ENCODE measurements around the gene RDH5. TPM values are rescaled to one million over a fixed set of nuclear protein-coding genes. Genes with fewer than 3 reads are reported as not detected.

Gene RDH5
- total and polyA plus RNA-seq, 2 donors from 2014 or later: 11.1 to 30.2 TPM

DNA sequence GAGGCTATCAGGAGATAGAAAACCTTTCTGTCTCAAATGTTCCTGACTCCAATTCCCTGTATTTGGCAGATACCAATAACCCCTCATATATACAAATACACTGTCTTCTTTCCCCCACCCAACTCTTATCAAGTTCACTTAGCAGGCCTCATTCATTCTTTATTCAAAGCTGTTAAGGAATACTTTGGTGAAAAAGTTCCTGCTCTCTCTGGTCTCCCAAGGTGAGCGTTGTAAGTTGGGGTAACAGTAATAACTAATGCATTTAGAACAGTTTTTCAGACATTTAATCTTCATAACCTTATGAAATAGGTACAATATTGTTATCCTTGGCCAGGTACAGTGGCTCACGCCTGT lies 18.8 kb downstream of the RDH5 start:
- DNase-seq (no peak), FAIRE-seq (no peak)
- H3K4me3 ChIP-seq (ENCODE audit: low read length in 3 of 3): peak overlapping the region; percentile 85 to 91 (median 86)
- TF ChIP-seq, protein P1, sequence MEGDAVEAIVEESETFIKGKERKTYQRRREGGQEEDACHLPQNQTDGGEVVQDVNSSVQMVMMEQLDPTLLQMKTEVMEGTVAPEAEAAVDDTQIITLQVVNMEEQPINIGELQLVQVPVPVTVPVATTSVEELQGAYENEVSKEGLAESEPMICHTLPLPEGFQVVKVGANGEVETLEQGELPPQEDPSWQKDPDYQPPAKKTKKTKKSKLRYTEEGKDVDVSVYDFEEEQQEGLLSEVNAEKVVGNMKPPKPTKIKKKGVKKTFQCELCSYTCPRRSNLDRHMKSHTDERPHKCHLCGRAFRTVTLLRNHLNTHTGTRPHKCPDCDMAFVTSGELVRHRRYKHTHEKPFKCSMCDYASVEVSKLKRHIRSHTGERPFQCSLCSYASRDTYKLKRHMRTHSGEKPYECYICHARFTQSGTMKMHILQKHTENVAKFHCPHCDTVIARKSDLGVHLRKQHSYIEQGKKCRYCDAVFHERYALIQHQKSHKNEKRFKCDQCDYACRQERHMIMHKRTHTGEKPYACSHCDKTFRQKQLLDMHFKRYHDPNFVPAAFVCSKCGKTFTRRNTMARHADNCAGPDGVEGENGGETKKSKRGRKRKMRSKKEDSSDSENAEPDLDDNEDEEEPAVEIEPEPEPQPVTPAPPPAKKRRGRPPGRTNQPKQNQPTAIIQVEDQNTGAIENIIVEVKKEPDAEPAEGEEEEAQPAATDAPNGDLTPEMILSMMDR (IDR thresholded peaks at IDR 0.05; ENCODE audit: borderline replicate concordance, extremely low read depth, insufficient read depth): no peak
- no peaks in the 10 kb centered on the region for H3K9me3 ChIP-seq (ENCODE audit: control insufficient read depth in 2 of 3, insufficient read depth in 1 of 3, low read length in 3 of 3)
- intact Hi-C loops (cut with DNase I): no loop called here
- no peaks in the 10 kb centered on the region for H3K36me3 ChIP-seq (ENCODE audit: control insufficient read depth in 2 of 3, insufficient read depth in 3 of 3, low read length in 3 of 3)
- H3K4me1 ChIP-seq (ENCODE audit: control insufficient read depth in 2 of 3, insufficient read depth in 2 of 3, low read depth in 1 of 3, low read length in 3 of 3): peaks cover 2 to 14% (median 9%) of the 10 kb centered on the region in 3 donors
- no peak overlapping the region for H3K9ac ChIP-seq (ENCODE audit: low read length in 3 of 3)
- H3K27ac ChIP-seq (ENCODE audit: low read depth in 2 of 2, low read length in 2 of 2): no peak overlapping the region
- H3K27me3 ChIP-seq (ENCODE audit: control insufficient read depth, insufficient read depth, low read length): no peaks in the 10 kb centered on the region

DNA sequence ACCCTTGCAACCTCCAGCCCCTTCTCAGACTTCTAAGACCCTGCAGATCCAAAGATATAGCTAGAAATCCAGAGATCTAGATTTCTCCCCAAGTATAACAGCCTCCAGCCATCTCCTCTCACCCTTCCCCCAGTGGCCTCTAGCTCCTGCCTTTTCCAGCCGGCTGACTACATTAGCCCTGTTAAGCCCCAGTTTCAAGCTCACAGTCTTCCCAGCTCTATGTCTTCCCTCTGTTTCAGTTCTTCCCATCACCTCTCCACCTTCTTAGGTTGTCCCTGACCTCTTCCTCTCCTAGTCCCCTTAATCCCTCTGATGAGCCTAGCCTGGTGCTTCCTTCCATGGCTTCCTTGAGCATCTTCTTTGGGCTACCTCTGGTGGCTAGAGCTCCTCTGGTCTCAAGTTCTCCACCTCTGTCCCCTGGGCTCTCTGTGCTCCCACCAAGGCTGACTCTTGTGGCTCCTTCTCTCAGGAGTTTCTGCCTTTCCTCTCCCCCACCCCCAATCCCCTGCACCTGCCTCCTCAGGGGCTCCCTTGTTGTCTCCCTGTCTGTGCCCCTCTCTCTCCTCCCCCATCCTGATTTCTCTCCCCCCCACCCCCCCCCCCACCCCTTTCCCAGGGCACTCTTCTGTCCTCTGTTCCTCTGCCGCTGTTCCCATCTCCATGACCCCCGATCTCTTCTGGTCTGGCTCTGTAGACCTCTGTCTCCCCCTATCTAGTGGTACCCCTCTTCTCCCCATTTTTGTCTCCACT lies 21.9 kb downstream of the RDH5 start:
- intact Hi-C loops (cut with DNase I): loop anchor here (10.0 kb wide), 1 partner anchor 53 kb away; no protein-coding TSS in a partner anchor
- Histone ChIP-seq H3K27ac (ENCODE audit: low read depth in 2 of 2, low read length in 2 of 2) (no peak overlapping the region), H3K4me1 (ENCODE audit: control insufficient read depth in 2 of 3, insufficient read depth in 2 of 3, low read depth in 1 of 3, low read length in 3 of 3) (peaks cover 2 to 22% (median 13%) of the 10 kb centered on the region in 3 donors), H3K9me3 (ENCODE audit: control insufficient read depth in 2 of 3, insufficient read depth in 1 of 3, low read length in 3 of 3) (no peaks in the 10 kb centered on the region), H3K9ac (ENCODE audit: low read length in 3 of 3) (peak overlapping the region in 2 of 3 donors; percentile 63 to 71), H3K4me3 (ENCODE audit: low read length in 3 of 3) (peak overlapping the region in 2 of 3 donors; percentile 48 to 71), H3K36me3 (ENCODE audit: control insufficient read depth in 2 of 3, insufficient read depth in 3 of 3, low read length in 3 of 3) (no peaks in the 10 kb centered on the region), H3K27me3 (ENCODE audit: control insufficient read depth, insufficient read depth, low read length) (no peaks in the 10 kb centered on the region)
- FAIRE-seq (no peak), DNase-seq (peak in 3 of 5 donors; percentile 20 to 64 (median 29))
- TF ChIP-seq, protein P1 (IDR thresholded peaks at IDR 0.05; ENCODE audit: borderline replicate concordance, extremely low read depth, insufficient read depth): no peak

DNA sequence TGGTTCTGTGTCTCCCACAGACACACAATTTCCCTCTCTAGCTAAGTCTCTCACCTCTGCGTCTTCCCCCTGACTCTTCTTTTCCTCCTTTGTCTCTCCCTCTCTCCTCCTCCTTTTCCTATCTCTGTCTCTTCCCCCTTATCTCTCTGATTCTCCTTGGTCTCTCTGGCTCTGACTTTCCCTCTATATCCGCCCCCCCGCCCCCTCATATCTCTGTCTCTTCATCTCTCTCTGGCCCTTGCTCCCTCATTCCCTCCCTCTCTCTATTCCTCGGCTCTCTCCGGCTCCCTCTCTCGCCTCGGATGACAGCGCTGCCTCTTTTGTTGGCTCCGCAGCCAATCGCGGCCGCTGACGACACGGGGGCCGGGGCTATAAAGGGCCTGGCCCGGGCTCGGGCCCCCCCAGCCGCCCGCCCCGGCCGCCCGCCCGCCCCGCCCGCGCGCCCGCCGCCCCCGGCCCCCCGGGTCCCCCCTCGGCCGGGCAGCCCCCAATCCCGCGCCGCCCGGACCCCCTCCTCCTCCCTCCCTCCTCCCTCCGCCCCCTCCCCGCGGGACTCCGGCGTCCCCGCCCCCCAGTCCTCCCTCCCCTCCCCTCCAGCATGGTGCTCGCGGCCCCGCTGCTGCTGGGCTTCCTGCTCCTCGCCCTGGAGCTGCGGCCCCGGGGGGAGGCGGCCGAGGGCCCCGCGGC lies 22.7 kb downstream of the RDH5 start, which contains the start of gene GDF11:
Gene GDF11 (plus strand): TSS at position 404 of the 687 bp plus-strand sequence. CDS start 195 bp downstream, at position 599.
- FAIRE-seq (no peak), DNase-seq (peak; percentile 89 to 96 (median 94))
- Histone ChIP-seq H3K4me3 (ENCODE audit: low read length in 3 of 3) (peak within 1 kb of the TSS; percentile 67 to 76 (median 69)), H3K27ac (ENCODE audit: low read depth in 2 of 2, low read length in 2 of 2) (no peak within 1 kb of the TSS), H3K36me3 (ENCODE audit: control insufficient read depth in 2 of 3, insufficient read depth in 3 of 3, low read length in 3 of 3) (no peaks in the 10 kb centered on the region), H3K9me3 (ENCODE audit: control insufficient read depth in 2 of 3, insufficient read depth in 1 of 3, low read length in 3 of 3) (no peaks in the 10 kb centered on the region), H3K9ac (ENCODE audit: low read length in 3 of 3) (peak within 1 kb of the TSS; percentile 28 to 71 (median 63)), H3K27me3 (ENCODE audit: control insufficient read depth, insufficient read depth, low read length) (no peaks in the 10 kb centered on the region), H3K4me1 (ENCODE audit: control insufficient read depth in 2 of 3, insufficient read depth in 2 of 3, low read depth in 1 of 3, low read length in 3 of 3) (peaks cover 2 to 19% (median 8%) of the 10 kb centered on the region in 3 donors)
- TF ChIP-seq, protein P1 (IDR thresholded peaks at IDR 0.05; ENCODE audit: borderline replicate concordance, extremely low read depth, insufficient read depth): no peak
- intact Hi-C loops (cut with DNase I): loop anchor here (10.0 kb wide), 1 partner anchor 52 kb away; no protein-coding TSS in a partner anchor

Data from kidney (tissue), 14 donors.